ENCODE results near the gene HIP1R. TPM values are rescaled to one million over a fixed set of nuclear protein-coding genes. Genes with fewer than 3 reads are reported as not detected.

The HIP1R gene
- total and polyA plus RNA-seq, 2 of the 4 experiments (the other 2 are of a cell fraction), result 13.8 to 18.5 TPM

GRCh38 chr12:122827258-122827657 is 8.0 kb upstream of the HIP1R start:
- H3K4ac ChIP-seq (ENCODE audit: low read depth, low read length), result no peak overlapping the region
- CTCF ChIA-PET, result no interaction called here
- no peaks in the 10 kb centered on the region for H3K79me1 ChIP-seq (ENCODE audit: low read depth in 1 of 2, low read length in 2 of 2)
- BruUV-seq (replicated peaks), result no TSS peak
- no peak overlapping the region for H2BK15ac ChIP-seq (ENCODE audit: low read depth, low read length)
- H3K23ac ChIP-seq (ENCODE audit: low read depth, low read length), result no peak overlapping the region
- no peak overlapping the region for H3K18ac ChIP-seq (ENCODE audit: low read depth, low read length)
- no peak overlapping the region for H3K4me2 ChIP-seq (ENCODE audit: low read depth, low read length)
- H4K5ac ChIP-seq (ENCODE audit: low read depth, low read length), result no peak overlapping the region
- POLR2A ChIA-PET (ENCODE audit: unreplicated experiment), result no interaction called here
- intact Hi-C loops (cut with micrococcal nuclease) (no loop called here), in situ Hi-C loops (cut with MboI; ENCODE audit: low sequenced_read_pairs) (no loop called here), dilution Hi-C loops (cut with HindIII; ENCODE audit: low sequenced_read_pairs, unreplicated experiment) (no loop called here)
- H2BK120ac ChIP-seq (ENCODE audit: low read depth, low read length), result no peak overlapping the region
- H3K9me1 ChIP-seq (ENCODE audit: insufficient read depth, low read length), result no peaks in the 10 kb centered on the region
- H3K36me3 ChIP-seq (ENCODE audit: control insufficient read depth, insufficient read depth, low read length), result no peaks in the 10 kb centered on the region
- no peaks in the 10 kb centered on the region for H4K20me1 ChIP-seq (ENCODE audit: insufficient read depth, low read length)
- TF ChIP-seq POLR2A (IDR thresholded peaks at IDR 0.05; ENCODE audit: low read depth, low read length), result no peak
- TF ChIP-seq RAD21 (IDR thresholded peaks at IDR 0.05; ENCODE audit: low read length), result no peak
- TF ChIP-seq RCOR1 (IDR thresholded peaks at IDR 0.05; ENCODE audit: insufficient replicate concordance, low read length), result no peak
- TF ChIP-seq USF2 (IDR thresholded peaks at IDR 0.05; ENCODE audit: low read depth, low read length), result no peak
- no peak for TF ChIP-seq MXI1 (IDR thresholded peaks at IDR 0.05; ENCODE audit: borderline replicate concordance, low read depth, low read length)
- TF ChIP-seq RFX5 (IDR thresholded peaks at IDR 0.05; ENCODE audit: low read depth, low read length), result no peak
- no peak overlapping the region for H2BK20ac ChIP-seq (ENCODE audit: low read depth, low read length)
- no peak overlapping the region for H3K56ac ChIP-seq (ENCODE audit: extremely low read depth, insufficient read depth, low read length)
- H3K4me1 ChIP-seq (ENCODE audit: control insufficient read depth, insufficient read depth, low read length), result no peaks in the 10 kb centered on the region
- H4K8ac ChIP-seq (ENCODE audit: low read depth in 2 of 2, low read length in 2 of 2), result no peak overlapping the region
- DNase-seq (no peak), ATAC-seq (ENCODE audit: low read depth) (no peak)
- no peak overlapping the region for H2AFZ ChIP-seq (replicated peaks; ENCODE audit: low read length, poor library complexity)
- peaks cover 3% of the 10 kb centered on the region for H3K9me3 ChIP-seq (ENCODE audit: control insufficient read depth, insufficient read depth, low read length)
- no peak overlapping the region for H3K27ac ChIP-seq (ENCODE audit: insufficient read depth, low read length)
- peaks cover 2% of the 10 kb centered on the region; the same call in 1 of the 2 replicates for H3K27me3 ChIP-seq (ENCODE audit: control insufficient read depth, insufficient read depth, low read length)
- no peak overlapping the region for H3K9ac ChIP-seq (ENCODE audit: low read depth, low read length)
- no peak overlapping the region for H3K4me3 ChIP-seq (ENCODE audit: insufficient read depth, low read depth, low read length)
- H4K91ac ChIP-seq (ENCODE audit: insufficient read depth, low read depth, low read length), result no peak overlapping the region
- 50% methylated on average over 1 of the region's 5 CpGs; no CpG with 5 or more reads in 1 of the 2 experiments for whole genome bisulfite sequencing, 2 experiments (ENCODE audit: extremely low coverage in 2 of 2, insufficient read length in 1 of 2)
- no peak overlapping the region for H2AK5ac ChIP-seq (ENCODE audit: low read depth, low read length)
- no peak overlapping the region for H2BK5ac ChIP-seq (ENCODE audit: low read depth, low read length, poor library complexity, severe bottlenecking)
- H3K14ac ChIP-seq (replicated peaks; ENCODE audit: low read depth, low read length), result no peak overlapping the region
- no peak overlapping the region for H2AK9ac ChIP-seq (replicated peaks; ENCODE audit: low read depth, low read length, poor library complexity)

Measured in IMR-90 (cell line).